Measurements from ENCODE around the gene DXO. TPM values are rescaled to one million over a fixed set of nuclear protein-coding genes. Genes with fewer than 3 reads are reported as not detected.

The DXO gene
- total and polyA plus RNA-seq, 2 of the 13 experiments (the other 11 are each of a cell fraction or from before 2014, with no cell fraction given) = 18.6 to 26.2 TPM

DNA sequence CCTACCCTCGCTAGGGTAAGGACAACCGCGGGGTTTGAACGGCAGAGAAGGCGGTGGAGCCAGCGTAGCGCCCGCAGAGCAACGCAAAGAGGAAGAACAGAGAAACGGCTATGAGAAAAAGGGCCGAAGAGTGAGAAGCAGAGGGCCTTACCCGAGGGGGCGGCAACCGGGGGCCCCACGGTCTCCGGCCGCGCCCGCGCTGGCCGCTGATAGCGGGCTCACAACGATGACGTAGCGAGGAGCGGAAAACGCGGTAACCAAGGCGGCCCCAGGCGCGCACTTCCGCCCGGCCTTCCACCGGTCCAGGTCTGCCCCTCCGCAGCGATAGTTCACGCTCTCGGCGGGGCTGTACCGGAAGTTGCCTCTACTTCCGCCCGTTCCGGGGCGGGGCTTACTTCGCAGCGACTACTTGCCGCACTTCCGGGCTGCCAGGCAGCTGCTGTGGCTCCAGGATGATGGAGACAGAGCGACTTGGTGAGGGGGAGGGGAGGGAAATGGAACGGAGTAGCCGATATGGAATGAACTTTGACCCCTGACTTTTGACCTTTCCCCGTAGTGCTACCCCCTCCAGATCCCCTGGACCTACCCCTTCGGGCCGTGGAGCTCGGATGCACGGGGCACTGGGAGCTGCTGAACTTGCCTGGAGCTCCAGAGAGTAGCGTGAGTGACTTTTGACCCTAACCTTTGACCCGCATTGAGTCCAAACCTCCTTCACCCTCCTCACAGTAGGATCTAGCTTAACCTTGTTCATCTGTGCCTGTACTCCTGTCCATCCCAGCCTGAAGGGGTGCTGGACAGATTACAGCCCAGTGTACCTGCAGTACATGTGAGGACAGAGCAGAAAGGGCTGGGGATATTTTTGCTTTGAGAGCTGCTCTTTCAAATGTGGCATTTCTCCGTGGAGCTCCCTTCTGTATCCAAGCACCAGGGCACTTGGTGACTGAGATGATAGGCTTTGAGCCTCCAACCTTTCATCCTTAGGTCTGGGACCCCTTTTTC lies 12.9 kb downstream of the DXO start, which contains the start of the genes NELFE and SKIC2 (continued):
- TF ChIP-seq, protein P1, sequence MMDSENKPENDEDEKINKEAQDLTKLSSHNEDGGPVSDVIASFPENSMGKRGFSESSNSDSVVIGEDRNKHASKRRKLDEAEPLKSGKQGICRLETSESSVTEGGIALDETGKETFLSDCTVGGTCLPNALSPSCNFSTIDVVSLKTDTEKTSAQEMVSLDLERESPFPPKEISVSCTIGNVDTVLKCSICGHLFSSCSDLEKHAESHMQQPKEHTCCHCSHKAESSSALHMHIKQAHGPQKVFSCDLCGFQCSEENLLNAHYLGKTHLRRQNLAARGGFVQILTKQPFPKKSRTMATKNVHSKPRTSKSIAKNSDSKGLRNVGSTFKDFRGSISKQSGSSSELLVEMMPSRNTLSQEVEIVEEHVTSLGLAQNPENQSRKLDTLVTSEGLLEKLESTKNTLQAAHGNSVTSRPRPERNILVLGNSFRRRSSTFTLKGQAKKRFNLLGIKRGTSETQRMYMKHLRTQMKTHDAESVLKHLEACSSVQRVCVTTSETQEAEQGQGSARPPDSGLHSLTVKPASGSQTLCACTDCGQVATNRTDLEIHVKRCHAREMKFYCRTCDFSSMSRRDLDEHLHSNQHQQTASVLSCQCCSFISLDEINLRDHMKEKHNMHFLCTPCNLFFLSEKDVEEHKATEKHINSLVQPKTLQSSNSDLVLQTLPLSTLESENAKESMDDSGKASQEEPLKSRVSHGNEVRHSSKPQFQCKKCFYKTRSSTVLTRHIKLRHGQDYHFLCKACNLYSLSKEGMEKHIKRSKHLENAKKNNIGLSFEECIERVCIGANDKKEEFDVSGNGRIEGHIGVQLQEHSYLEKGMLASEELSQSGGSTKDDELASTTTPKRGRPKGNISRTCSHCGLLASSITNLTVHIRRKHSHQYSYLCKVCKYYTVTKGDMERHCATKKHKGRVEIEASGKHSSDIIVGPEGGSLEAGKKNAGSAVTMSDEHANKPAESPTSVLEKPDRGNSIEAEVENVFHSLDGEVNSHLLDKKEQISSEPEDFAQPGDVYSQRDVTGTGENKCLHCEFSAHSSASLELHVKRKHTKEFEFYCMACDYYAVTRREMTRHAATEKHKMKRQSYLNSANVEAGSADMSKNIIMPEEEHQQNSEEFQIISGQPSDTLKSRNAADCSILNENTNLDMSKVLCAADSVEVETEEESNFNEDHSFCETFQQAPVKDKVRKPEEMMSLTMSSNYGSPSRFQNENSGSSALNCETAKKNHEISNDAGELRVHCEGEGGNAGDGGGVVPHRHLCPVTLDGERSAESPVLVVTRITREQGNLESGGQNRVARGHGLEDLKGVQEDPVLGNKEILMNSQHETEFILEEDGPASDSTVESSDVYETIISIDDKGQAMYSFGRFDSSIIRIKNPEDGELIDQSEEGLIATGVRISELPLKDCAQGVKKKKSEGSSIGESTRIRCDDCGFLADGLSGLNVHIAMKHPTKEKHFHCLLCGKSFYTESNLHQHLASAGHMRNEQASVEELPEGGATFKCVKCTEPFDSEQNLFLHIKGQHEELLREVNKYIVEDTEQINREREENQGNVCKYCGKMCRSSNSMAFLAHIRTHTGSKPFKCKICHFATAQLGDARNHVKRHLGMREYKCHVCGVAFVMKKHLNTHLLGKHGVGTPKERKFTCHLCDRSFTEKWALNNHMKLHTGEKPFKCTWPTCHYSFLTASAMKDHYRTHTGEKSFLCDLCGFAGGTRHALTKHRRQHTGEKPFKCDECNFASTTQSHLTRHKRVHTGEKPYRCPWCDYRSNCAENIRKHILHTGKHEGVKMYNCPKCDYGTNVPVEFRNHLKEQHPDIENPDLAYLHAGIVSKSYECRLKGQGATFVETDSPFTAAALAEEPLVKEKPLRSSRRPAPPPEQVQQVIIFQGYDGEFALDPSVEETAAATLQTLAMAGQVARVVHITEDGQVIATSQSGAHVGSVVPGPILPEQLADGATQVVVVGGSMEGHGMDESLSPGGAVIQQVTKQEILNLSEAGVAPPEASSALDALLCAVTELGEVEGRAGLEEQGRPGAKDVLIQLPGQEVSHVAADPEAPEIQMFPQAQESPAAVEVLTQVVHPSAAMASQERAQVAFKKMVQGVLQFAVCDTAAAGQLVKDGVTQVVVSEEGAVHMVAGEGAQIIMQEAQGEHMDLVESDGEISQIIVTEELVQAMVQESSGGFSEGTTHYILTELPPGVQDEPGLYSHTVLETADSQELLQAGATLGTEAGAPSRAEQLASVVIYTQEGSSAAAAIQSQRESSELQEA (CRISPR knock-in tag; IDR thresholded peaks at IDR 0.05; ENCODE audit: not compliant biosample characterization) = no peak
- TF ChIP-seq, protein P2, sequence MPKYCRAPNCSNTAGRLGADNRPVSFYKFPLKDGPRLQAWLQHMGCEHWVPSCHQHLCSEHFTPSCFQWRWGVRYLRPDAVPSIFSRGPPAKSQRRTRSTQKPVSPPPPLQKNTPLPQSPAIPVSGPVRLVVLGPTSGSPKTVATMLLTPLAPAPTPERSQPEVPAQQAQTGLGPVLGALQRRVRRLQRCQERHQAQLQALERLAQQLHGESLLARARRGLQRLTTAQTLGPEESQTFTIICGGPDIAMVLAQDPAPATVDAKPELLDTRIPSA (CRISPR knock-in tag; IDR thresholded peaks at IDR 0.05; ENCODE audit: borderline replicate concordance) = peak; percentile 15; the same call in 1 of the 2 replicates
- TF ChIP-seq SMC3 (IDR thresholded peaks at IDR 0.05; ENCODE audit: low read length) (no peak), ZNF615 (CRISPR knock-in tag; IDR thresholded peaks at IDR 0.05; ENCODE audit: borderline replicate concordance) (0 out of 2 replicates have a peak, but pooled peaks have one; percentile 32), MTF1 (CRISPR knock-in tag; IDR thresholded peaks at IDR 0.05) (no peak), NFKBIZ (CRISPR knock-in tag; IDR thresholded peaks at IDR 0.05) (0 out of 2 replicates have a peak, but pooled peaks have one; percentile 54), HCFC1 (IDR thresholded peaks at IDR 0.05; ENCODE audit: low read depth, low read length) (peak; percentile 91), ATF7 (IDR thresholded peaks at IDR 0.05) (peak; percentile 80), ATF7 (CRISPR knock-in tag; IDR thresholded peaks at IDR 0.05) (0 out of 2 replicates have a peak, but pooled peaks have one; percentile 37), SRSF1 (optimal IDR thresholded peaks at IDR 0.05; ENCODE audit: low read depth, low read length) (peak; percentile 95), ZNF382 (CRISPR knock-in tag; IDR thresholded peaks at IDR 0.05; ENCODE audit: borderline replicate concordance) (no peak), SMAD9 (CRISPR knock-in tag; IDR thresholded peaks at IDR 0.05) (0 out of 2 replicates have a peak, but pooled peaks have one; percentile 1), NCOR1 (IDR thresholded peaks at IDR 0.05; ENCODE audit: borderline replicate concordance, low read length) (peak; percentile 99), ZNF274 (CRISPR knock-in tag; IDR thresholded peaks at IDR 0.05) (no peak; the same call in 1 of the 2 replicates)
- TF ChIP-seq, protein P3, sequence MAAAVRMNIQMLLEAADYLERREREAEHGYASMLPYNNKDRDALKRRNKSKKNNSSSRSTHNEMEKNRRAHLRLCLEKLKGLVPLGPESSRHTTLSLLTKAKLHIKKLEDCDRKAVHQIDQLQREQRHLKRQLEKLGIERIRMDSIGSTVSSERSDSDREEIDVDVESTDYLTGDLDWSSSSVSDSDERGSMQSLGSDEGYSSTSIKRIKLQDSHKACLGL (CRISPR knock-in tag; IDR thresholded peaks at IDR 0.05) = no peak; the same call in 1 of the 2 replicates
- TF ChIP-seq, protein P4, sequence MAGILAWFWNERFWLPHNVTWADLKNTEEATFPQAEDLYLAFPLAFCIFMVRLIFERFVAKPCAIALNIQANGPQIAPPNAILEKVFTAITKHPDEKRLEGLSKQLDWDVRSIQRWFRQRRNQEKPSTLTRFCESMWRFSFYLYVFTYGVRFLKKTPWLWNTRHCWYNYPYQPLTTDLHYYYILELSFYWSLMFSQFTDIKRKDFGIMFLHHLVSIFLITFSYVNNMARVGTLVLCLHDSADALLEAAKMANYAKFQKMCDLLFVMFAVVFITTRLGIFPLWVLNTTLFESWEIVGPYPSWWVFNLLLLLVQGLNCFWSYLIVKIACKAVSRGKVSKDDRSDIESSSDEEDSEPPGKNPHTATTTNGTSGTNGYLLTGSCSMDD (CRISPR knock-in tag; IDR thresholded peaks at IDR 0.05) = no peak

All from HepG2 (cell line).